ENCODE data around the gene JAZF1.
A peak's percentile ranks its signal among the peaks of the same experiment; 100 is the strongest.

The JAZF1 gene

GRCh38 chr7:28180364-28181147 lies at the start of gene JAZF1:
Gene JAZF1, minus strand, starts transcription at chr7:28180795.
- in situ Hi-C loops (cut with HindIII; ENCODE audit: low pct_ligation_motif_present, low pct_unique_long_range_greater_than_20kb, low sequenced_read_pairs), result no loop called here
- DNase-seq, result peak; percentile 73

- in situ Hi-C loops (cut with HindIII; ENCODE audit: low pct_ligation_motif_present, low pct_unique_long_range_greater_than_20kb, low sequenced_read_pairs), result no loop called here
- DNase-seq, result no peak
These were observed 49.7 kb upstream of the JAZF1 start for GRCh38 chr7:28230261-28230660.

GRCh38 chr7:28228396-28228795 lies 47.8 kb upstream of the JAZF1 start:
- in situ Hi-C loops (cut with HindIII; ENCODE audit: low pct_ligation_motif_present, low pct_unique_long_range_greater_than_20kb, low sequenced_read_pairs), result no loop called here

GRCh38 chr7:28226003-28226402 lies 45.4 kb upstream of the JAZF1 start:
- no peak for DNase-seq
- in situ Hi-C loops (cut with HindIII; ENCODE audit: low pct_ligation_motif_present, low pct_unique_long_range_greater_than_20kb, low sequenced_read_pairs), result no loop called here

More at GRCh38 chr7:28228396-28228795, 47.8 kb upstream of the JAZF1 start:
- no peak for DNase-seq

- in situ Hi-C loops (cut with HindIII; ENCODE audit: low pct_ligation_motif_present, low pct_unique_long_range_greater_than_20kb, low sequenced_read_pairs), result no loop called here
- no peak for DNase-seq
These were observed 45.0 kb upstream of the JAZF1 start for GRCh38 chr7:28225576-28225975.

GRCh38 chr7:28224675-28225074 lies 44.1 kb upstream of the JAZF1 start:
- DNase-seq, result no peak
- in situ Hi-C loops (cut with HindIII; ENCODE audit: low pct_ligation_motif_present, low pct_unique_long_range_greater_than_20kb, low sequenced_read_pairs), result no loop called here

GRCh38 chr7:28224172-28224571 lies 43.6 kb upstream of the JAZF1 start:
- in situ Hi-C loops (cut with HindIII; ENCODE audit: low pct_ligation_motif_present, low pct_unique_long_range_greater_than_20kb, low sequenced_read_pairs), result no loop called here
- no peak for DNase-seq

- in situ Hi-C loops (cut with HindIII; ENCODE audit: low pct_ligation_motif_present, low pct_unique_long_range_greater_than_20kb, low sequenced_read_pairs), result no loop called here
- DNase-seq, result no peak
These were observed 42.0 kb upstream of the JAZF1 start for GRCh38 chr7:28222636-28223035.

- DNase-seq, result no peak
- in situ Hi-C loops (cut with HindIII; ENCODE audit: low pct_ligation_motif_present, low pct_unique_long_range_greater_than_20kb, low sequenced_read_pairs), result no loop called here
These were observed 39.2 kb upstream of the JAZF1 start for GRCh38 chr7:28219793-28220192.

- no peak for DNase-seq
- in situ Hi-C loops (cut with HindIII; ENCODE audit: low pct_ligation_motif_present, low pct_unique_long_range_greater_than_20kb, low sequenced_read_pairs), result no loop called here
These were observed 36.5 kb upstream of the JAZF1 start for GRCh38 chr7:28217143-28217542.

GRCh38 chr7:28211006-28211405 lies 30.4 kb upstream of the JAZF1 start:
- no peak for DNase-seq

GRCh38 chr7:28208506-28208905 lies 27.9 kb upstream of the JAZF1 start:
- in situ Hi-C loops (cut with HindIII; ENCODE audit: low pct_ligation_motif_present, low pct_unique_long_range_greater_than_20kb, low sequenced_read_pairs), result no loop called here
- no peak for DNase-seq

More at GRCh38 chr7:28211006-28211405, 30.4 kb upstream of the JAZF1 start:
- in situ Hi-C loops (cut with HindIII; ENCODE audit: low pct_ligation_motif_present, low pct_unique_long_range_greater_than_20kb, low sequenced_read_pairs), result no loop called here

- no peak for DNase-seq
- in situ Hi-C loops (cut with HindIII; ENCODE audit: low pct_ligation_motif_present, low pct_unique_long_range_greater_than_20kb, low sequenced_read_pairs), result no loop called here
These were observed 27.0 kb upstream of the JAZF1 start for GRCh38 chr7:28207486-28208158.

GRCh38 chr7:28205506-28205905 lies 24.9 kb upstream of the JAZF1 start:
- no peak for DNase-seq

GRCh38 chr7:28203508-28204240 lies 23.1 kb upstream of the JAZF1 start:
- in situ Hi-C loops (cut with HindIII; ENCODE audit: low pct_ligation_motif_present, low pct_unique_long_range_greater_than_20kb, low sequenced_read_pairs), result no loop called here
- no peak for DNase-seq

More at GRCh38 chr7:28205506-28205905, 24.9 kb upstream of the JAZF1 start:
- in situ Hi-C loops (cut with HindIII; ENCODE audit: low pct_ligation_motif_present, low pct_unique_long_range_greater_than_20kb, low sequenced_read_pairs), result no loop called here

- in situ Hi-C loops (cut with HindIII; ENCODE audit: low pct_ligation_motif_present, low pct_unique_long_range_greater_than_20kb, low sequenced_read_pairs), result no loop called here
- no peak for DNase-seq
These were observed 21.6 kb upstream of the JAZF1 start for GRCh38 chr7:28202222-28202621.

GRCh38 chr7:28201131-28201530 lies 20.5 kb upstream of the JAZF1 start:
- no peak for DNase-seq
- in situ Hi-C loops (cut with HindIII; ENCODE audit: low pct_ligation_motif_present, low pct_unique_long_range_greater_than_20kb, low sequenced_read_pairs), result no loop called here

GRCh38 chr7:28200598-28200997 lies 20.0 kb upstream of the JAZF1 start:
- no peak for DNase-seq
- in situ Hi-C loops (cut with HindIII; ENCODE audit: low pct_ligation_motif_present, low pct_unique_long_range_greater_than_20kb, low sequenced_read_pairs), result no loop called here

GRCh38 chr7:28199021-28199510 lies 18.5 kb upstream of the JAZF1 start:
- DNase-seq, result no peak
- in situ Hi-C loops (cut with HindIII; ENCODE audit: low pct_ligation_motif_present, low pct_unique_long_range_greater_than_20kb, low sequenced_read_pairs), result no loop called here

All from ACHN (cell line).